ENCODE data around the gene DNAJC4. TPM values are rescaled to one million over a fixed set of nuclear protein-coding genes. Genes with fewer than 3 reads are reported as not detected.

DNAJC4 gene
- total RNA-seq, 1 experiment from 2014 or later, result 26.0 TPM

DNA sequence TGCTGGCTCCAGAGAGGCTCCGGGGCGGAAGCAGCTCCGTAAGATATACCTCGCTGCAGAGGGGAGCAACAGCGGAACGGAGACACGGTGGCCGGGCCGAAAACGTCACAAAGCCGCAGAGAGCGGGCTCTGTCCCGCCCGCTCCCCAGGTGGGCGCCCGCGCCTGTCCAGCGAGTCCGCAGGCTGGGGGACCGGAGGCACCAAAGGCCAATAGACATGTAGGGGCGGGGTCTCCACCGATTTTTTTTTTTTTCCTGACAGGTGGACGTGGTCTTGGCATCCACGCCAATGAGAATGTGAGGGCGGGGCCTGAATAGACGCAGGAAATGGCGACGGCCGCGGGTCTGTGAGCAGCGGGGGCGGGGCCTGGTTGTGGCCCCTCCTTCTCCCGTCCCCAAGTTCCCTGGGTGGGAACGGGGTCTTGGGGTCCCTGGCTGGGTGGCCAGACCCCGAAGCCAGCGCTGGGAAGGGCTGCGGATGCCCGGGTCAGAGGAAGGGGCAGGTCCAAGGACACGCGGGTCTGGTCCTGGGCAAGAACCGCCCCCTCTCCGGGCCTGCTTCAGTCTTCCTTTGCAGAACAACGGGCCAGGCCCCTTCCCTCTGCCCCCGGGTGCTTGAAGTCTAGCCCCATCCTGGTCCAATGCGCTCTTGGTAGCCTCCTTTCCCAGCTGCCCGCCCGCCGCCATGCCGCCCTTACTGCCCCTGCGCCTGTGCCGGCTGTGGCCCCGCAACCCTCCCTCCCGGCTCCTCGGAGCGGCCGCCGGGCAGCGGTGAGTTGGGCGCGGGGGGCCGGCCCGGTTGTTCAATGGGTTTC, at the start of gene DNAJC4 (continued):
- TF ChIP-seq ATF3 (CRISPR knock-in tag; conservative IDR thresholded peaks at IDR 0.05) (no peak), ZNF512 (CRISPR knock-in tag; IDR thresholded peaks at IDR 0.05; ENCODE audit: borderline replicate concordance) (no peak), CREM (CRISPR knock-in tag; IDR thresholded peaks at IDR 0.05) (0 out of 2 replicates have a peak, but pooled peaks have one; percentile 25), ESRRA (CRISPR knock-in tag; IDR thresholded peaks at IDR 0.05; ENCODE audit: borderline replicate concordance) (0 out of 2 replicates have a peak, but pooled peaks have one; percentile 38), NR2C2 (CRISPR knock-in tag; IDR thresholded peaks at IDR 0.05) (no peak), MXD4 (CRISPR knock-in tag; IDR thresholded peaks at IDR 0.05; ENCODE audit: borderline replicate concordance) (no peak), NFATC4 (CRISPR knock-in tag; IDR thresholded peaks at IDR 0.05) (no peak), FOXP1 (CRISPR knock-in tag; IDR thresholded peaks at IDR 0.05; ENCODE audit: borderline replicate concordance) (peak; percentile 9; the same call in 1 of the 2 replicates), ZNF317 (CRISPR knock-in tag; IDR thresholded peaks at IDR 0.05; ENCODE audit: borderline replicate concordance, low read depth) (no peak), SP1 (CRISPR knock-in tag; conservative IDR thresholded peaks at IDR 0.05) (peak; percentile 66), E2F5 (CRISPR knock-in tag; IDR thresholded peaks at IDR 0.05) (no peak), ZMAT4 (CRISPR knock-in tag; IDR thresholded peaks at IDR 0.05) (no peak), ATF1 (CRISPR knock-in tag; IDR thresholded peaks at IDR 0.05) (no peak), GTF2I (CRISPR knock-in tag; conservative IDR thresholded peaks at IDR 0.05) (no peak), RELA (CRISPR knock-in tag; IDR thresholded peaks at IDR 0.05; ENCODE audit: borderline replicate concordance) (0 out of 2 replicates have a peak, but pooled peaks have one; percentile 41), ZNF138 (CRISPR knock-in tag; conservative IDR thresholded peaks at IDR 0.05) (no peak), ZNF232 (CRISPR knock-in tag; IDR thresholded peaks at IDR 0.05) (no peak), NR1H2 (CRISPR knock-in tag; IDR thresholded peaks at IDR 0.05) (no peak), CBFB (CRISPR knock-in tag; IDR thresholded peaks at IDR 0.05; ENCODE audit: low read depth) (no peak), FOXP4 (CRISPR knock-in tag; IDR thresholded peaks at IDR 0.05) (no peak)
- TF ChIP-seq, protein P1, sequence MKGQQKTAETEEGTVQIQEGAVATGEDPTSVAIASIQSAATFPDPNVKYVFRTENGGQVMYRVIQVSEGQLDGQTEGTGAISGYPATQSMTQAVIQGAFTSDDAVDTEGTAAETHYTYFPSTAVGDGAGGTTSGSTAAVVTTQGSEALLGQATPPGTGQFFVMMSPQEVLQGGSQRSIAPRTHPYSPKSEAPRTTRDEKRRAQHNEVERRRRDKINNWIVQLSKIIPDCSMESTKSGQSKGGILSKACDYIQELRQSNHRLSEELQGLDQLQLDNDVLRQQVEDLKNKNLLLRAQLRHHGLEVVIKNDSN (CRISPR knock-in tag; IDR thresholded peaks at IDR 0.05), result no peak
- TF ChIP-seq, protein P2, sequence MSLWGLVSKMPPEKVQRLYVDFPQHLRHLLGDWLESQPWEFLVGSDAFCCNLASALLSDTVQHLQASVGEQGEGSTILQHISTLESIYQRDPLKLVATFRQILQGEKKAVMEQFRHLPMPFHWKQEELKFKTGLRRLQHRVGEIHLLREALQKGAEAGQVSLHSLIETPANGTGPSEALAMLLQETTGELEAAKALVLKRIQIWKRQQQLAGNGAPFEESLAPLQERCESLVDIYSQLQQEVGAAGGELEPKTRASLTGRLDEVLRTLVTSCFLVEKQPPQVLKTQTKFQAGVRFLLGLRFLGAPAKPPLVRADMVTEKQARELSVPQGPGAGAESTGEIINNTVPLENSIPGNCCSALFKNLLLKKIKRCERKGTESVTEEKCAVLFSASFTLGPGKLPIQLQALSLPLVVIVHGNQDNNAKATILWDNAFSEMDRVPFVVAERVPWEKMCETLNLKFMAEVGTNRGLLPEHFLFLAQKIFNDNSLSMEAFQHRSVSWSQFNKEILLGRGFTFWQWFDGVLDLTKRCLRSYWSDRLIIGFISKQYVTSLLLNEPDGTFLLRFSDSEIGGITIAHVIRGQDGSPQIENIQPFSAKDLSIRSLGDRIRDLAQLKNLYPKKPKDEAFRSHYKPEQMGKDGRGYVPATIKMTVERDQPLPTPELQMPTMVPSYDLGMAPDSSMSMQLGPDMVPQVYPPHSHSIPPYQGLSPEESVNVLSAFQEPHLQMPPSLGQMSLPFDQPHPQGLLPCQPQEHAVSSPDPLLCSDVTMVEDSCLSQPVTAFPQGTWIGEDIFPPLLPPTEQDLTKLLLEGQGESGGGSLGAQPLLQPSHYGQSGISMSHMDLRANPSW (CRISPR knock-in tag; conservative IDR thresholded peaks at IDR 0.05; ENCODE audit: low read depth), result no peak
- TF ChIP-seq, protein P3, sequence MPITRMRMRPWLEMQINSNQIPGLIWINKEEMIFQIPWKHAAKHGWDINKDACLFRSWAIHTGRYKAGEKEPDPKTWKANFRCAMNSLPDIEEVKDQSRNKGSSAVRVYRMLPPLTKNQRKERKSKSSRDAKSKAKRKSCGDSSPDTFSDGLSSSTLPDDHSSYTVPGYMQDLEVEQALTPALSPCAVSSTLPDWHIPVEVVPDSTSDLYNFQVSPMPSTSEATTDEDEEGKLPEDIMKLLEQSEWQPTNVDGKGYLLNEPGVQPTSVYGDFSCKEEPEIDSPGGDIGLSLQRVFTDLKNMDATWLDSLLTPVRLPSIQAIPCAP (CRISPR knock-in tag; IDR thresholded peaks at IDR 0.05), result no peak
- TF ChIP-seq, protein P4, sequence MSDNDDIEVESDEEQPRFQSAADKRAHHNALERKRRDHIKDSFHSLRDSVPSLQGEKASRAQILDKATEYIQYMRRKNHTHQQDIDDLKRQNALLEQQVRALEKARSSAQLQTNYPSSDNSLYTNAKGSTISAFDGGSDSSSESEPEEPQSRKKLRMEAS (CRISPR knock-in tag; IDR thresholded peaks at IDR 0.05), result peak; percentile 71
- TF ChIP-seq, protein P5, sequence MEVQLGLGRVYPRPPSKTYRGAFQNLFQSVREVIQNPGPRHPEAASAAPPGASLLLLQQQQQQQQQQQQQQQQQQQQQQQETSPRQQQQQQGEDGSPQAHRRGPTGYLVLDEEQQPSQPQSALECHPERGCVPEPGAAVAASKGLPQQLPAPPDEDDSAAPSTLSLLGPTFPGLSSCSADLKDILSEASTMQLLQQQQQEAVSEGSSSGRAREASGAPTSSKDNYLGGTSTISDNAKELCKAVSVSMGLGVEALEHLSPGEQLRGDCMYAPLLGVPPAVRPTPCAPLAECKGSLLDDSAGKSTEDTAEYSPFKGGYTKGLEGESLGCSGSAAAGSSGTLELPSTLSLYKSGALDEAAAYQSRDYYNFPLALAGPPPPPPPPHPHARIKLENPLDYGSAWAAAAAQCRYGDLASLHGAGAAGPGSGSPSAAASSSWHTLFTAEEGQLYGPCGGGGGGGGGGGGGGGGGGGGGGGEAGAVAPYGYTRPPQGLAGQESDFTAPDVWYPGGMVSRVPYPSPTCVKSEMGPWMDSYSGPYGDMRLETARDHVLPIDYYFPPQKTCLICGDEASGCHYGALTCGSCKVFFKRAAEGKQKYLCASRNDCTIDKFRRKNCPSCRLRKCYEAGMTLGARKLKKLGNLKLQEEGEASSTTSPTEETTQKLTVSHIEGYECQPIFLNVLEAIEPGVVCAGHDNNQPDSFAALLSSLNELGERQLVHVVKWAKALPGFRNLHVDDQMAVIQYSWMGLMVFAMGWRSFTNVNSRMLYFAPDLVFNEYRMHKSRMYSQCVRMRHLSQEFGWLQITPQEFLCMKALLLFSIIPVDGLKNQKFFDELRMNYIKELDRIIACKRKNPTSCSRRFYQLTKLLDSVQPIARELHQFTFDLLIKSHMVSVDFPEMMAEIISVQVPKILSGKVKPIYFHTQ (CRISPR knock-in tag; IDR thresholded peaks at IDR 0.05), result no peak

Measured in WTC11 (cell line).